B cell (primary cell): Measurements from ENCODE around the gene MDK.

Experiments
- EZH2 ChIP-seq: IDR thresholded peaks from 2 replicates; pipeline ENCODE4 v1.6.1; 2012; ENCODE audit warnings: borderline replicate concordance, low read depth, mild to moderate bottlenecking, moderate library complexity, low read length; ENCODE audit not compliant: insufficient read depth, poor library complexity, severe bottlenecking
- TF ChIP-seq, protein P1 (sequence below): fragments of 200-600 bp; IDR thresholded peaks from one replicate; pipeline ENCODE4 v1.8.0; 2022; ENCODE audit warnings: antibody characterized with exemption, mild to moderate bottlenecking

DNA sequence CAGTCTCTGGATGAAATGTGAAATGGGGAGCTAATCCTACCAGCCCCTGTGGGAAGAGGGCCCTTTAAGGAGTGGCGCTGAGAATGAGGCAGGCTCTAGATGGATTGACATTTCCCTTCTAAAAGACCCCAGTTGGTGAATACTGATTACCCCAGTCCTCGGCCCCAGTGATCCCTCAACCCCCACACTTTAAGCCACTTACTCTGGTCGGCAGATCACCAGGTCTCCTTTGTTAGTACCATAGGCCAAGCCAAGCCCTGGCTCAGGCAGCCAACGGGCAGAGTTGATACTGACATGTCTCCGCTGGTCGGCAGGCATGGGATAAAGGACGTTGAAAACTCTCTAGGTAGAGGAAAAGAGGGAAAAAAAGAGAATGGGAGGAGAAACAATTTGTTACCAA is 36.2 kb downstream of the MDK start:
- TF ChIP-seq, protein P1, sequence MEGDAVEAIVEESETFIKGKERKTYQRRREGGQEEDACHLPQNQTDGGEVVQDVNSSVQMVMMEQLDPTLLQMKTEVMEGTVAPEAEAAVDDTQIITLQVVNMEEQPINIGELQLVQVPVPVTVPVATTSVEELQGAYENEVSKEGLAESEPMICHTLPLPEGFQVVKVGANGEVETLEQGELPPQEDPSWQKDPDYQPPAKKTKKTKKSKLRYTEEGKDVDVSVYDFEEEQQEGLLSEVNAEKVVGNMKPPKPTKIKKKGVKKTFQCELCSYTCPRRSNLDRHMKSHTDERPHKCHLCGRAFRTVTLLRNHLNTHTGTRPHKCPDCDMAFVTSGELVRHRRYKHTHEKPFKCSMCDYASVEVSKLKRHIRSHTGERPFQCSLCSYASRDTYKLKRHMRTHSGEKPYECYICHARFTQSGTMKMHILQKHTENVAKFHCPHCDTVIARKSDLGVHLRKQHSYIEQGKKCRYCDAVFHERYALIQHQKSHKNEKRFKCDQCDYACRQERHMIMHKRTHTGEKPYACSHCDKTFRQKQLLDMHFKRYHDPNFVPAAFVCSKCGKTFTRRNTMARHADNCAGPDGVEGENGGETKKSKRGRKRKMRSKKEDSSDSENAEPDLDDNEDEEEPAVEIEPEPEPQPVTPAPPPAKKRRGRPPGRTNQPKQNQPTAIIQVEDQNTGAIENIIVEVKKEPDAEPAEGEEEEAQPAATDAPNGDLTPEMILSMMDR: no peak
- TF ChIP-seq EZH2: no peak
